T-helper 2 cell (primary cell): ENCODE measurements around the gene GARIN5A.

Experiments used
- DNase-seq, 5 experiments: peaks; one replicate each; pipeline versions ENCODE4 v3.0.0 to v3.0.0-alpha.2; 2012 to 2022

The GARIN5A gene

DNA sequence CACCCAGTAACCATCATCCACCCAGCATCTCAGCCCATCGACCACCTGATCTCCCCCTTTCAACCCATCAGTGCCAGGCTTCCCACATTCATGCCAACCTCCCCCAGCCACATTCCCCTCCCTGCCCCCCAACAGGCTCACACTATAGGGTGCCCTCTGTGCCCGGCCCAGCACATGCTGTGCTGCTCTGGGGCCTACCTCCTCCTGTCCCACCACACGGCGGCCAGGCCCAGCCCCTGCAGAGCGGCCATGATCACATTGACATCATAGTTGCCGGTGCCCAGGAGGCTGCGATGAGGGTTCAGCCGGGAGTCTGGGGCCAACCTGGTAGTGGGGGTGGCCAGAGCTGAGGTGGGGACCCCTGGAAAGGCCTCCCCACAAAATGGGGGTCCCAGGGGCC lies 30.7 kb upstream of the GARIN5A start:
- no peak for DNase-seq

DNA sequence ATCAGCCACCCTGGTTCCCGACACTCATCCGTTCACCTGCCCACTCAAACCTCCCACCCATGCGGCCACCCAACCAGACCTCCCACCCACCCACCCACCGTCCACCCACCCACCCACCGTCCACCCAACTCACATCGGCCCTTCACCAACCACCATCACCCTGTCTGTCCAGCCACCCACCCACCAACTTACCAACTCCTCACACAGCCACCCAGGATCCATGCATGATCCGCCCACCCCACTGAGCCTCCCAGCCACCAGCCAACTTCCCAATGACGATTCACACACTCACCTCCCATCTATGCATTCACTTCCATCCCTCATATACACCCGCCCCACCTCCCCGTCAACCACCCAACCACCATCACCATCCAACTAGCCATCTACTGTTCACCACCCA lies 30.1 kb upstream of the GARIN5A start:
- no peak for DNase-seq

DNA sequence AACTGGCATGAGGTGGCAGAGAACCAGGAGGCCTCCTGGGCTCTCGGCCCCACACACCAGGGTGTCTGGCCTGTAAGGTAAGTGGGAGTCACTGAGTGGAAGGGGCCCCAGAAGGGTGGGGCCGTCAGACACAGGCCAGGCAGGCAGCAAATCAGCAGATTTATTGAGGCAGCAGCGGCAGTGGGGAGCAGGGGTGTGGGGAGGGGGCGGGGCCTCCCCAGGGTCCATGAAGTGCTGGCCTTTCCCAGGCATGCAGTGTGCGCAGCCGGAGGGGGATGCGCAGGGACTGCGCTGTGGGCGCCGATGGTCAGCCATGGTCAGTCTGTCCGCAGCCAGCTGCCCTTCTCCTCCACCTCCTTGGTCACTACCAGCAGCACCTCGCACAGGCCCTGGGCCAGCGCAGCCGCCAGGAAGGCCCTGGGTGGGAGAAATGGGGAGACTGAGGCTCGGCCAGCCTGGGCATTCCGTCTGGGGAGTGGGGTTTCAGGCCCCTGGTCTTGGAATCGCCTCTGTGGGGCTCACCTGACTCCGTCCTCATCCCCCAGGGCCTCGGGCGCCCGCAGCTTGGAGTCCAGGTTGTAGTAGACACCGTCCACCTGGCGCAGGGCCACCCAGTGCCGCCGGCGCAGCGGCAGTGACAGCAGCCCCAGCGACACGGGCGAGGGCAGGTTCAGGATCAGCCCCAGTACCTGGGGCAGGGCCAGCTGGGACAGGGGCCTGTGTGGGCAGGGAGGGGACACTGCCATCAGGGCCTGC lies 29.4 kb upstream of the GARIN5A start:
- no peak for DNase-seq

DNA sequence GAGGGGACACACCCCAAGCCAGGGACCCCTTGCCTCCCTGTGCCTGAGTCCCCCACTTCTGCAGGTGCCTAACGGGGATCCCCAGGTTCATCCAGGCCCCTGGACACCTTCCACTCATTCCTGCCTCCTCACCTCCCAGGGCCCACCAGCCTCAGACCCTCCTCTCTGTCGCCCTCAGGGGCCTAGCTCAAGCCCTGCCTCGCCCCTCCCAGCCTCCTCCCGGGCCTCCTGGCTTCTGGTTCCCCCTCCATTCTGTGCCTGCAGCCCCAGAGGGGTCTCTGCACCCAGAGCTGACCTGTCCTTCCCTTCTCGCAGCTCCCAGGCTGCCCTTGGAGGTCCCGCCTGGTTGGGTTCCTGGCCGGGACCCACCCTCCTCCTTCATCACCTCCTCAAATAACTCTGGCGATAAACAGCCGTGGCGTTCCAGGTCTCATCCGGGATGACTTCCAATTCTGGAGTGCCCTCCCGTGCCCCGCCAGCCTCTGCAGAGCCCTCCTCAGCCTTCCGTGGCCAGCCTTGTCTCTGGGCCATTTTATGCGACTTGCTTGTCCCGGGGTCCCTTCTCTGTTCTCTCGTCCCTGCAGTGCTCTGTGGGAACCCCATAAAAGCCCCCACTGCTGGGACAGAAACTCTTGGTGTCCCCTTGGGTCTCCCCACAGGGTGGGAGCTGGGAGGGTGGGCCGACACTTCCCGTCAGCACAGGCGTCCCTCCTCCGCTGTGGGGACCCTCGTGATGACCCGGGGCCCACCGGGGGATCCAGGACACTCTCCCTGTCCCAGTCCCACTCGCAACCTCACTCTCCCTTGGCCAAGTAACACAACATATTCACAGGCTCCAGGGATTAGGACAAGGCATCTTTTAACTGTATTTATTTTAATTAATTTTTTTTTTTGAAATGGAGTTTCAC lies 25.2 kb upstream of the GARIN5A start:
- DNase-seq = no peak

DNA sequence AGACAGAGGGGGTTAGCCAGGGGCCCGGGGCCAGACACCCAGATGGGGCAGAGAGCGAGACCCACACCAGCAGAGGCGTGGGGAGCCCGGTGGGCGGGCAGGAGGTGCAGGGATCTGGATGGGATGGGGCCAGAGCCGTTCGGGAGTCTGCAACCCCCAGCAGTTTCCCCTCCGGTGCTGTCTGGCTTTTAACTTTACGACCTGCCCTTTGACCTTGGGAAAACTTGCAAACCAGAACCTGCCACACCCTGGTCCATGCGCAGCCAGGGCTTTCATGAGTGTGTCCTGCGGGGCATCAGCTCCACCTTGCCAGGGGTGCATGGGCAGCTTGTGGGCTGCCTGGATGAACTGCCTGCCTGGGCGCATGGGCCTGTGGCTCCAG lies 24.5 kb upstream of the GARIN5A start:
- DNase-seq = no peak

DNA sequence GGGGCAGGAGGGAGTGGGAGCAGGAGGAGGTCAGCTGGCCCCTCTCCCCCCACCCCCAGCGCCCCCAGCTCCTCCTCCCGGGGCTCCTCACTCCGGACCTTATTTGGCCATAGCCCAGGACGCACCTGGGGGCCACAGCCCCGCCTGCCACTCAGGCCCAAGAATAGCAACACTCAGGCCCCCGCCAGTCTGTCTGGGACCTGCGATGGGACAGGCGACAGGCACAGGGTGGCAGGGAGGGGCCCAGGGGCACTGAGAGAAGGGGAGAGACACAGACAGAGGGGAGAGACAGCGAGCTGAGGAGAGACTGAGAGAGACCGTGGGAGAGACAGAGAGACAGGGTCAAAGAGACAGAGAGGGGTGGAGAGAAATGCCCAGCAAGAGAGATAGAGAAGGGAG lies 24.1 kb upstream of the GARIN5A start:
- DNase-seq = no peak

DNA sequence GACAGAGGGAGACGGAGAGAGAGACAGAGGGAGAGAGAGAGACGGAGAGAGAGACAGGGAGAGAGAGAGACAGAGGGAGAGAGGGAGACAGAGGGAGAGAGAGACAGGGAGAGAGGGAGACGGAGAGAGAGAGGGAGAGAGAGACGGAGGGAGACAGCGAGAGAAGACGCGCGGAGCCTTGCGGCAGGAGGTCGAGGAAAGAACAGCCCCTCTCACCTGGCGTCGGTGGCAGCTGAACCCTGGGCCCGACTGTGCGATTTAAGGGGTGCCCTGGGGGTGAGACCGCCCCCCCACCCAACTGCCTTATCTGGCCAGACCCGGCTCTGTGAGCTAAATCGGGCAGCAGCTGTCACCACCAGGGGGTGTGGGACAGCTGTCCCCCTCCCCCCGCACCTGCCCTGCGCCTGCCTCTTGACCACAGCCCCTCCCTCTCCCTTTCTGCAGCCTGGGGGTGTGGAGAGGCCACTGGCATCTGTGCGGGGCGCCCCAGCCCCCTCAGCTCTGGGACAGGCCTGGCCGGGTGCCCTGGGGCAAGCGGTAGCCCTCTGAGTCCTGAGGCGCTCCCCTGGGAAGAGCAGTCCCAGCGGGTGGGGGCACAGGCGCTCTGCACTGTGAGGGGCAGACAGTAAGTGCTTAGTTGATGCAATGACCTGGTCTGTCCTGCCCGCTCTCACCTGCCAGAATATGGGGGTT lies 23.6 kb upstream of the GARIN5A start:
- no peak for DNase-seq

DNA sequence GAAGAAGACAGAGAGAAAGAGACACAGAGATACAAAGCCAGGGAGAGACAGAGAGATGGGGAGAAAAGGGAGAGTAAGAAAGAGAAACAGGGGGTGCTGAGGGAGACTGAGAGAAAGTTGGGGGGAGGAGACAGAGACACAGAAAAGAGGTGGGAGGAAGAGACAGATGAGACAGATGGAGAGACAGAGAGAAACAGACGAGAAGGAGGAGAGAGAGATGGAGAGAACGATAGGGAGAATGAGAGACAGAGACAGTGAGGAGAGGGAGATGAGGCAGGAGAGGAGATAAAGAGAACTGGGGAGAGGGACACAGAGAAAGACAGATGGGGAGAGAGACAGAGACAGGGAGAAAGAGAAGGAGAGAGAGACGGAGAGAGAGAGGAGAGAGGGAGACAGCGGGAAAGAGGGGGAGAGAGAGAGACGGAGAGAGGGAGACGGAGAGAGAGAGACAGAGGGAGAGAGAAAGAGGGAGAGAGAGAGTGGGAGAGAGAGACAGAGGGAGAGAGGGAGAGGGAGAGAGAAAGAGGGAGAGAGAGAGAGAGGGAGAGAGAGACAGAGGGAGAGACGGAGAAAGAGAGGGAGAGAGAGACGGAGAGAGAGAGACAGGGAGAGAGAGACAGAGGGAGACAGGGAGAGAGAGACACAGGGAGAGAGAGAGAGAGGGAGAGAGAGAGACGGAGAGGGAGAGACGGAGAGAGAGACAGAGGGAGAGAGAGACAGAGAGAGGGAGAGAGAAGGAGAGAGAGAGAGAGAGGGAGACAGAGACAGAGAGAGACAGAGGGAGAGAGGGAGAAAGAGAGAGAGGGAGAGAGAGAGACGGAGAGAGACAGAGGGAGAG lies 21.8 kb upstream of the GARIN5A start:
- no peak for DNase-seq

DNA sequence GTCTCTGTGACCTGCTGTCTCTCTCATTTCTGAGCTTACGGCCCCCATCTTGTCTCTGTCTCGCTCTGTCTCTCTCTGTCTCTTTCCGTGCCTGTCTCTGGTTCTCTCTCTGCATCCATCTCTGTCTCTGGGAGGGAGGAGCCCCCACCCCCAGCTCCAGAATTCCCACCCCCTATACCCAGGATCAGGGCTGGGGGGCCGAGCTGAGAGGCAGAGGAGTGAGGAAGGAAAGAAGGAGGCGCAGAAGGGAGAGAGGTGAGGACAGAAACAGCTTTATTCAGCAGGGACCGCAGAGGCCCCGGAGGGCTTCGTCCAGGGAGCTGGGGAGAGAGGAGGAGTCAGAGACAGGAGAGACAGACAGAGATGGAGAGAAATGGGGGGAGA lies 20.4 kb upstream of the GARIN5A start:
- DNase-seq = no peak

DNA sequence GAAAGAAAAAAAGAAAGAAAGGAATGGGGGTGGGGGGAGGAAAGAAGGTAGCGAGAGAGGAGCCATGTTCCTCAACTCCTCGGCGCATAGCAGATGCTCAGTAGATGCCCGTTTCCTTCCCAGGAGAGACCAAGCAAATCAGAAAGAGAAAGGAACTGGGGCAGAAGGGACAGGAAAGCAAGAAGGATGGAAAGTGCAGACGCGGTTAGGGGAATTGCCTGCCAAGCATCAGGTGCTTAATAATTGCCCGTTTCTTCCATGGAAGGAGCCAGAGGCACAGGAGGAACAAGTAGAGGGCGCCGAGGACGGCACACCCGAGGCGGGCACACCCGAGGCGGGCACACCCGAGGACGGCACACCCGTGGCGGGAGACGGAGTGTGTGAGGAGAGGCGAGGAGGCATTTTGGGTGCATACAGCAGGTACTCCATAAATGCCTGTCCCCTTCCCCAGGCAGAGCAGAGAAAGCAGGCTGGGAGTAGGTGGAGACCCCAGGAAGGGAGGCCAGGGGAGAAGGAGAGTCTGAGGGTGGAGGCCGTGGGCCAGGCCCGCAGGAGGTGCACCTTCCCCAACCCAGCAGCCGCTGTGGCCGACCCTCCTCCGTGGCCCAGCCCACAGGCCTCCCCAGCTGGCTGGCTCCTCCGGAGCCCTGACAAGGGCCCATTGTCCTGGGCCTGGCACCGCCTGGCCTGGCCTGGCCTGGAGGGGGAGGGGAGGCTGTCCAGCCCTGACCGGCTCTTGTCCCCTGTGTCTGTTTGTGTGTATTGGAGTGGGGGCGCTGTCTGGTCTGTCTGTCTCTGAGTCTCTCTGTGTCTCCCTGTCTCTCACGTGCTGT lies 19.8 kb upstream of the GARIN5A start:
- no peak for DNase-seq

DNA sequence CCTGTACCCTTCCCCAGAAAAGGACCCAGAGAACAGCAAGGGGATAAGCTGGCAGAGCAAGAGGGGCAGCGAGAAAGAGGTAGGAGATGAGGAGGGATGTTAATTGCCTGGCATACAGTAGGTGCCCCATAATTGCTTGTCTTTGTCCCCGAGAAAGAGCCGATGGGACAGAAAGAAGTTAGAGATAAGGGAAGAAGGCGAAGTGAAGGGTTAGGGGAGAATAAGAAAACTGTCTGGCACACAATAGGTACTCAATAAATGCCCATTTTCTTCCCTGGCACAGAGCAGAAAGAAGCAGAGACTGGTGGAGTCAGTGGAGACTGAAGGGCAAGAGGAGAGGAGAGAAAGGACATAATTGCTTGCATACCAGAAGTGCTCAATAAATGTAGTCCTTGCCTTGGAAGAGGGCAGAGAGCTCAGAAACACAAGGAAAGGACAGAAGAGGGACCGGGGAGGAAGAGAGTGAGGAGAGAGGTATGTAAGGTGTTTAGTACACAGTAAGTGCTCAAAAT lies 18.4 kb upstream of the GARIN5A start:
- DNase-seq = no peak

DNA sequence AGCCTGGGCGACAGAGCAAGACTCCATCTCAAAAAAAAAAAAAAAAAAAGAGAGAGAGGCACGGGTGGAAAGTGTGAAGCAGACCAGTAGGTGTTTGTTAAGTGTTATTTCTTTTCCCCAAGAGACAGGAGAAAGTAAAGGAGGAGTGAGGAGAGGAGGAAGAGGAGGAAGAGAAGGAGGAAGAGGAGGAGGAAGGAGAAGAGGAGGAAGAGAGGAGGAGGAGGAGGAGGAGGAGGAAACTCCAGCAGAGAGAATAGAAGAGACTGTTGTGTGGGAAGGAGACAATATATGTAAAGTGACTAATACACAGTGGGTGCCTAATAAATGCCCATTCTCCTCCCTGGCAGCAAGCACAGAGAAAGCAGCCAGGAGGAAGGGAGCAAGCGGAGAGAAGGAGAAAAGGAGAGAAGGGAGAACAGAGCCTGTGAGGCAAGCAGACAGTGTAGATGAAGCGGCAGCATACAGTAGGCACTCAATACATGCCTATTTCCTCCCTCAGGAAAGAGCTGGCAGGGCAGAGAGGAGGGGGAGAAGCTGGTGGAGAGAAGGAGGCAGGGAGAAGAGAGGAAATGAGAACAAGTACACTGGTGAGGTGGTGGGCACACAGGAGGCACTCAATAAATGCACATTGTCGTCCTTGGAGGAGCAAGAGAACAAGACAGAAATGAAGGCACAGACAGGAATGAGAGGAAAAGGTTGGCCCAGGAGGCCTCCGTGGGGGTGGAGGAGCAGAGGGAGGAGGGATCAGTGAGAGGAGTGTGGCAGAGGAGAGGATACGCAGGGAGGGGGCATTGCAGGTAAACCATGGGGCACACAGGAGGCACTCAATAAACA lies 17.8 kb upstream of the GARIN5A start:
- DNase-seq = no peak

DNA sequence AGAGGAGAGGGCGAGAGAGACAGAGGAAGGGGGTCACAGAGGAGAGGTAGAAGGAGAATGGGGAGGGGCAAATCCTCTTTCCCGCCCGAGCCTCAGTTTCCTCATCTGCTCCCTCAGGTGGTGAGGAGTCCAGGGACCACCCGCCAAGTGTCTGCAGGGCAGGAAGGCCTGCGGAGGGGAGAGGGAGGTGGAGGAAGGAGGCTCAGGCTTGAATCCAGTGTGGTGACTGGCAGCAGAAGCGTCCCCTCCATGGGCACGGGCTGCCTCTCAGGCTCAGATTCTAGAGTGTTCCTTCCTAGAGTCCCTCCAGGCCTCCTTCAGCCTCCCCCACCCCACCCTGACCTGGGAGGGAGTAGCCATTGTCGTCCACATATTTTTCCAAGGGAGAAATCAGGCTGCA lies 16.5 kb upstream of the GARIN5A start:
- DNase-seq = no peak

DNA sequence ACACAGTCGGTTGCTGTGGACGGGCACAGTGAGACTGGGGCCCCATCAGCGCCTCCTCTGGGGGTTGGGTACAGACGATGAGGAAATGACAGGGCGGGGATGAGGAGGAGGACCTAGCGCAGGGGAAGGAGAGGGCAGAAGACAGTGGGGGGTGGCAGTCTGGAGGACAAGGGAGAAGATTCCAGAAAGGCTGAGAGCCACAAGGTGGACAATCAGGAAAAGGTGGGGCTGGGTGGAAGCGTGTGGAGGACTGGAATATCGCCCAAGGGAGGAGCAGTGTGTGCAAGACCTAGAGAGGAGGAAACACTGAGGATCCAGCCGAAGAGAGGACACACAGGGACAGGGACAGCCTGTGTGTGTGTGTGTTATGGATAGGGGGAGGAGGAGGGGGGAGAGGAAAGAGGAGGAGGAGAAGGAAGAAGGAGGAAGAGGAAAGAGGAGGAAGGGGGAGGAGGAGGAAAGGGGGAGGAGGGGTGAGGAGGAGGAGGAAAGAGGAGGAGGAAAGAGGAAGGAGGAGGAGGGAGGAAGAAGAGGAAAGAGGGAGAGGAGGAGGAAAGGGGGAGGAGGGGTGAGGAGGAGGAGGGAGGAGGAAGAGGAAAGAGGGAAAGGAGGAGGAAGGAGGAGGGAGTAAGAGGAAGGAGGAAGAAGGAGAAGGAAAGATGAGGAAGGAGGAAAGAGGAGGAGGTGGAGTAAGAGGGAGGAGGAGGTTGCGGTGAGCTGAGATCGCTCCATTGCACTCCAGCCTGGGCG lies 15.8 kb upstream of the GARIN5A start:
- no peak for DNase-seq

DNA sequence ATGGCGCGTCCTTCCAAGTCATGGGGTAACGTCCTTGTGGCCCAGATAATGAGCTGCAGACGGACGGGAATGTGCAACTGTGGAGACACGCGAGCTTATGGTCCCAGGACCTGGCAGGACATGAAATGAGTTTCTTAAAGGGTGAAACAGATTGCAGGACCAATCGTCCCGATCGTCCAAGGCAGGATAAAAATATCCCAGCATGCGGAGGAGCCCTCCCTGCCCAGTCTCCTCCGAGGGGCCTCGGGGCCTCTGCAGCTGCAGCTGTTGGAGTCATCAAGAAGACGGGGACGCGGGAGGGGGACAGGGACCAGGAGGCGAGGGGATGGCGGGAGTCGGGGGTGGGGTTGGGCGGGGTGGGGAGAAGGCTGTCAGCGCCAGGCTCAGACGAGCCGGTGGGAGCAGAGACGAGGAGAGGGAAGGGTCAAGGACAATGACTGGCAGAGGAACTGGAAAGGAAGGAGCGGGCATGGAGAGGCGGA lies 14.4 kb upstream of the GARIN5A start:
- no peak for DNase-seq

DNA sequence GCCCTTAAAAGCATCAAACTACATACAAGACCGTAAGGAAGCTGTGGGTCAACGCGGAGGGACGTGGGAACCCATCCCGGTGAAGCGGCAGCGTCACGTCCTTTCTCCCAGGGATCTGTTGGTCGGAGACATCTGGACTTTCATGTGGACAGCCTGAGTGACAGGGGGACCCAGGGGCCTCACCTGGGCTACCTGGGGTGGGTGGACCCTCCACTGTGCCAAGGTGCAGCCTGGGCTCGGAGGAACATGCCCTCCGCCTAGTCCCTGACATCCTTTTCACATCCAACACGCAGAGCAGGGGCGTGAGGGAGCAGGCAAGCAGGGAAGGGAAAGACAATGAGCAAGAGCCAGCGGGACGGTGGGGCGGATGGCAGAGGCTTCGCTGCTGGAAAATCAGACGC lies 13.8 kb upstream of the GARIN5A start:
- DNase-seq = no peak

DNA sequence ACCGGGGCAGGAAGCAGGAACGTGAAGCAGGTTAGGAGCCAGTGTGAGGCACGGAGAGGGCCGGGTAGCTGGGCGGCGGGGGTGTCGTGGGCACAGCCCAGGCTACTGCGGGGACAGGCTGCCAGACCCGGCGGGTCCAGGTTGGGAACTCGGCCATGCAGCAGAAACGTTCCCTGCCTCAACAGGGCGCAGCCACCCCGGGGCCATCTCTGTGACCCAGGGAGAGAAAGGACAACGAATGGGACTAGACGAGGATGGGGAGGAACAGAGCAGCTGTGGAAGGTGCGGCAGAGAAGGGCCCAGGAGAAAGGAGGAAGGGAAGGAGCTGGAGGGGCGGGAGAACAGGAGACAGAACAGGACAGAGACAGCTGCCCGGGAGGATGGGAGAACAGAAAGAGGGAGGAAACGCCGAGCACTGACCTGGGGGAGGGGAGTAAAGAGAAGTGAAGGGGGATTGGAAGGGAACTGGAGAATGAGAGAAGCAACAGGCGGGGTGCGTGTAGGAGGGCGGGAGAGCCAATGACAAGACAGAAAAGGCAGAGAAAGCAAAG lies 12.9 kb upstream of the GARIN5A start:
- DNase-seq = no peak

DNA sequence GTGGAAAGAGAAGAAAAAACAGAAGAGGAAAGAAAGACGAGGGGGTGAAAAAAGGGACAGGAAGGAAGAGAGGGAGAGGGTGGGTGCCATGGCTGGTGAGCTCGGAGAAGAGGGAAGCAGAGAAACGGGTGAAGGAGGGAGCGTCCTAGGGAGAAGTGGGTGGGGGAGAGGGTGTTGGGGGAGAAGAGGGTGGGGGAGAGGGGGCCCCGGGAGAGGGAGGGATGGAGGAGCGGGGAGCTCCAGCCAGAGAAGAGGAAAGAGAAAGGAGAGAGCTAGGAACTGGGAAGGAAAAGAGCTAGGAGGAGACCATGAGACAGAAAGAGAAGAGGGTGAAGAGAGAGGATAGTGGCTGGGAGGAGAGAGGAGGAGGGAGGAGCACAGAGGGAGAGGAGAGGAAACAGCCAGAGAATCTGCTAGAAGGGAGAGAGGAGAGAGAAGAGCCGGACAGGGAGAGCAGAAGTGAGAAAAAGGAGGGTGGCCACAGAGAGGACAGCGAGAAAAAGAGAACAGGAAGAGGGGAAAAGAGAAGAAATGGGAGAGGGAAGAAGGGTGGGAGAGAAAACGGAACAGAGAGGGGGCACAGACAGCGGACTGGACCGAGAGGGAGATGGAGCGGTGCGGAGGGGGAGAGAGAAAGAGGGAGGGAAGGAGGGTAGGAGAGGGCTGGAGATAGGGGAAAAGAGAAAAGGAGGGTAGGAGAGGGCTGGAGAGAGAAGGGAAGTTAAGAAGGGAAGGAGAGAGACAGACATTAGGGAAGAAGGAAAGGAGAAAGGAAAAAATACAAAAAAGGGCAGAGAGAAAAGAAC lies 11.9 kb upstream of the GARIN5A start:
- no peak for DNase-seq
